MM.1S (cell line): Measurements from ENCODE around the gene CPEB4.

Experiments used
- DNase-seq: peaks from one replicate; pipeline ENCODE4 v3.0.0-alpha.2; 2015
- H2AFZ ChIP-seq: fragments of 300-600 bp; sonication (generic); 2 replicates; pipeline ENCODE4 v1.6.0; 2016; ENCODE audit warnings: antibody characterized with exemption, low read length
- H3F3A ChIP-seq: fragments of 300-600 bp; sonication (generic); 2 replicates; pipeline ENCODE4 v1.6.1; 2016; ENCODE audit warnings: mild to moderate bottlenecking, antibody characterized with exemption, low read length, moderate library complexity, mixed read lengths; ENCODE audit not compliant: insufficient read depth
- H3K27ac ChIP-seq: fragments of 300-600 bp; sonication (generic); 2 replicates; pipeline ENCODE4 v1.5.1; 2016; ENCODE audit warnings: mild to moderate bottlenecking, low read length
- H3K27me3 ChIP-seq: fragments of 300-600 bp; sonication (generic); replicated peaks from 2 replicates; pipeline ENCODE4 v1.6.0; 2016; ENCODE audit warnings: low read length; ENCODE audit not compliant: insufficient read depth
- H3K36me3 ChIP-seq: fragments of 300-600 bp; sonication (generic); replicated peaks from 2 replicates; pipeline ENCODE4 v1.6.1; 2016; ENCODE audit warnings: mild to moderate bottlenecking, low read length, mixed read lengths; ENCODE audit not compliant: insufficient read depth
- H3K4me1 ChIP-seq: fragments of 300-600 bp; sonication (generic); 2 replicates; pipeline ENCODE4 v1.6.1; 2016; ENCODE audit warnings: low read length, mixed read lengths
- H3K4me2 ChIP-seq: fragments of 300-600 bp; sonication (generic); 2 replicates; pipeline ENCODE4 v1.6.0; 2016; ENCODE audit warnings: low read depth, low read length
- H3K4me3 ChIP-seq: fragments of 300-600 bp; sonication (generic); 2 replicates; pipeline ENCODE4 v1.5.1; 2016; ENCODE audit warnings: low read length, mixed read lengths
- H3K79me2 ChIP-seq: fragments of 300-600 bp; sonication (generic); 2 replicates; pipeline ENCODE4 v1.6.1; 2016; ENCODE audit warnings: mixed run types, low read length, mixed read lengths
- H3K9ac ChIP-seq: fragments of 300-600 bp; sonication (generic); 2 replicates; pipeline ENCODE4 v1.6.1; 2016; ENCODE audit warnings: low read length, mixed read lengths
- H3K9me2 ChIP-seq: fragments of 300-600 bp; sonication (generic); replicated peaks from 2 replicates; pipeline ENCODE4 v1.6.1; 2016; ENCODE audit warnings: mild to moderate bottlenecking, low read length, mixed read lengths; ENCODE audit not compliant: insufficient read depth
- H3K9me3 ChIP-seq: fragments of 300-600 bp; sonication (generic); replicated peaks from 2 replicates; pipeline ENCODE4 v1.6.1; 2016; ENCODE audit warnings: mild to moderate bottlenecking, low read length, mixed read lengths; ENCODE audit not compliant: insufficient read depth
- H4K20me1 ChIP-seq: fragments of 300-600 bp; sonication (generic); 2 replicates; pipeline ENCODE4 v1.6.1; 2016; ENCODE audit warnings: mild to moderate bottlenecking, low read length, moderate library complexity, mixed read lengths; ENCODE audit not compliant: insufficient read depth
- CTCF ChIP-seq: fragments of 300-600 bp; sonication (generic); IDR thresholded peaks from 2 replicates; pipeline ENCODE4 v1.5.1; 2016; ENCODE audit warnings: antibody characterized with exemption, low read length, mixed read lengths
- EZH2 ChIP-seq: fragments of 300-600 bp; sonication (generic); optimal IDR thresholded peaks from 2 replicates; pipeline ENCODE3; 2017; ENCODE audit warnings: low read depth, mild to moderate bottlenecking, antibody characterized with exemption, low read length, mixed read lengths
- EZH2phosphoT487 ChIP-seq: fragments of 300-600 bp; sonication (generic); IDR thresholded peaks from 2 replicates; pipeline ENCODE4 v1.6.1; 2018; ENCODE audit warnings: antibody characterized with exemption, low read length

CPEB4 gene

DNA sequence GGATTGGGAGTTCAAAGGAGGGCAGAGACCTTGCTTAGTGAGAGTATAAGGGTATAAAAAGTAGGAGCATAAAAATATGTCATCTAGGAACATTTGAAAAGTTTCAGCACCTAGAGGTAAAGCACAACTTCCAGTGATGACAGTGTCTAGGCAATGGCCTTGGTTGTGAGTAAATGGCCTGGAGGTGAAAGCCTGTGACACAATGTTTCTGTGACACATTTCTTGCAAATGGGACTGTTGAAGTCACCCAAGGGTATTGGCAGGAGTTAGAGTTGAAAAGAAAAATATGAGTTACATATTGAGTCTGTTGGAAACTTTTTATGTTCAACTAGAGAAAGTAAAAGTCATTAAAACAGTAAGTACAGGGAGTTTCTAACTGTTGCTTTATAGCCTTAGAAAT, 115.6 kb downstream of the CPEB4 start:
- Histone ChIP-seq H3K79me2 (no peaks in the 10 kb centered on the region), H3K4me3 (no peak overlapping the region), H3K9me2 (no peaks in the 10 kb centered on the region), H3K27me3 (no peaks in the 10 kb centered on the region), H3K27ac (no peak overlapping the region), H2AFZ (no peak overlapping the region), H3K9me3 (no peaks in the 10 kb centered on the region), H3K4me1 (no peaks in the 10 kb centered on the region), H4K20me1 (no peaks in the 10 kb centered on the region), H3K36me3 (no peaks in the 10 kb centered on the region), H3K4me2 (no peak overlapping the region), H3K9ac (no peak overlapping the region), H3F3A (no peaks in the 10 kb centered on the region)
- TF ChIP-seq EZH2 (no peak), EZH2phosphoT487 (no peak), CTCF (no peak)
- DNase-seq: no peak

DNA sequence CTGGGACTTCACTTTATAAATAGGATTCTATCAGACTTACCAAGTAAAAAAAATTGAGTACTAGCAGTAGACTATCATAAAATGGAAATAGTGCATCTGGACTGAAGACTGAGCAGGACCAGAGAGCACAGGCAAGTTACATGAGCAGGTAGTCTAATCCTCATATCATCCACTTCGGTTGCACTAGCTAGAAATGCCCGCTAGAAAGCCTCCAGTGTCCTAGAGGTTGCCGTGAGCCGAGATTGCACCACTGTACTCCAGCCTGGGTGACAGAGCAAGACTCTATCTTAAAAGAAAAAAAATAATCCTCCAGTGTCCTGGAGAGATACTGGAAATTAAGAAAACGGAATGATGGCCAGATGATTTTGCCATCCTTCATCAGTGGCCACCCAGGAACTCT, 120.8 kb downstream of the CPEB4 start:
- Histone ChIP-seq H3K9me3 (no peaks in the 10 kb centered on the region), H3K4me1 (no peaks in the 10 kb centered on the region), H3K9me2 (no peaks in the 10 kb centered on the region), H2AFZ (no peak overlapping the region), H3K9ac (no peak overlapping the region), H3K27me3 (no peaks in the 10 kb centered on the region), H3K27ac (no peak overlapping the region), H3F3A (no peaks in the 10 kb centered on the region), H3K36me3 (no peaks in the 10 kb centered on the region), H4K20me1 (no peaks in the 10 kb centered on the region), H3K4me2 (no peak overlapping the region), H3K79me2 (no peaks in the 10 kb centered on the region), H3K4me3 (no peak overlapping the region)
- no peak for TF ChIP-seq EZH2phosphoT487
- no peak for TF ChIP-seq EZH2
- no peak for TF ChIP-seq CTCF
- DNase-seq: no peak

GRCh38 chr5:174010365-174010764, 122.2 kb downstream of the CPEB4 start:
- Histone ChIP-seq H3K9me2 (no peaks in the 10 kb centered on the region), H3K79me2 (no peaks in the 10 kb centered on the region), H3K9me3 (no peaks in the 10 kb centered on the region), H3K9ac (no peak overlapping the region), H3K27ac (no peak overlapping the region), H3F3A (no peaks in the 10 kb centered on the region), H3K4me3 (no peak overlapping the region), H3K4me1 (no peaks in the 10 kb centered on the region), H2AFZ (no peak overlapping the region), H3K4me2 (no peak overlapping the region), H3K36me3 (no peaks in the 10 kb centered on the region), H4K20me1 (no peaks in the 10 kb centered on the region), H3K27me3 (no peaks in the 10 kb centered on the region)
- no peak for DNase-seq
- TF ChIP-seq EZH2phosphoT487: no peak
- TF ChIP-seq CTCF: no peak
- no peak for TF ChIP-seq EZH2
